ENCODE data around the gene RNF125. TPM values are rescaled to one million over a fixed set of nuclear protein-coding genes. Genes with fewer than 3 reads are reported as not detected.

RNF125 gene
- total and polyA plus RNA-seq, 12 donors: 0.92 to 7.7 (median 2.8) TPM

- no peak for TF ChIP-seq CTCF (IDR thresholded peaks at IDR 0.05)
- no peak overlapping the region for H3K4me3 ChIP-seq
- 72 to 74% methylated on average over 3 of the region's 3 CpGs for WGBS, 2 donors
- H3K4me1 ChIP-seq: peaks cover 0 to 12% (median 0%) of the 10 kb centered on the region in 9 donors
- peaks cover 0 to 52% (median 6%) of the 10 kb centered on the region in 9 donors for H3K36me3 ChIP-seq
- ATAC-seq (no peak), DNase-seq (no peak)
- intact Hi-C loops (cut with DNase I): no loop called here
- H3K27me3 ChIP-seq: no peaks in the 10 kb centered on the region
- H3K9me3 ChIP-seq: no peaks in the 10 kb centered on the region
- no peak overlapping the region for H3K27ac ChIP-seq
Observed at GRCh38 chr18:32111706-32112105, 93.1 kb downstream of the RNF125 start.

- peaks cover 0 to 12% (median 0%) of the 10 kb centered on the region in 9 donors for H3K4me1 ChIP-seq
- ATAC-seq: no peak
- DNase-seq: no peak
- no peak overlapping the region for H3K4me3 ChIP-seq
- no peak overlapping the region for H3K27ac ChIP-seq
- WGBS, 2 donors: 73 to 78% methylated on average over 4 of the region's 4 CpGs
- no peaks in the 10 kb centered on the region for H3K9me3 ChIP-seq
- intact Hi-C loops (cut with DNase I): no loop called here
- peaks cover 0 to 63% (median 6%) of the 10 kb centered on the region in 9 donors for H3K36me3 ChIP-seq
- no peak for TF ChIP-seq CTCF (IDR thresholded peaks at IDR 0.05)
- H3K27me3 ChIP-seq: no peaks in the 10 kb centered on the region
Observed at GRCh38 chr18:32112826-32113225, 94.2 kb downstream of the RNF125 start.

- WGBS, 2 donors: 93 to 98% methylated on average over 4 of the region's 4 CpGs
- Histone ChIP-seq H3K36me3 (peaks cover 0 to 79% (median 9%) of the 10 kb centered on the region in 9 donors), H3K27me3 (no peaks in the 10 kb centered on the region), H3K4me3 (no peak overlapping the region), H3K4me1 (peaks cover 0 to 11% (median 0%) of the 10 kb centered on the region in 9 donors), H3K9me3 (no peaks in the 10 kb centered on the region), H3K27ac (no peak overlapping the region)
- DNase-seq: no peak
- no peak for ATAC-seq
- TF ChIP-seq CTCF (IDR thresholded peaks at IDR 0.05): no peak
- intact Hi-C loops (cut with DNase I): no loop called here
Observed at GRCh38 chr18:32114293-32114942, 95.8 kb downstream of the RNF125 start.

GRCh38 chr18:32122039-32122438 is 103.4 kb downstream of the RNF125 start:
- TF ChIP-seq CTCF (IDR thresholded peaks at IDR 0.05): no peak
- Histone ChIP-seq H3K36me3 (peaks cover 0 to 92% (median 2%) of the 10 kb centered on the region in 9 donors), H3K9me3 (no peaks in the 10 kb centered on the region), H3K4me3 (no peak overlapping the region), H3K4me1 (no peaks in the 10 kb centered on the region), H3K27ac (no peak overlapping the region), H3K27me3 (no peaks in the 10 kb centered on the region)
- WGBS, 2 donors: 80 to 88% methylated on average over 5 of the region's 5 CpGs
- DNase-seq: no peak
- intact Hi-C loops (cut with DNase I): no loop called here
- no peak for ATAC-seq

Other genes with a start within 250 kb of the RNF125 start
- gene TRAPPC8, start 75.7 kb upstream of the RNF125 start, total RNA-seq: 10 to 100 TPM; 26.3 to 39.1 (median 32.1) TPM
- 10 to 100 TPM; 13.6 to 14.6 TPM for gene TRAPPC8, start 75.7 kb upstream of the RNF125 start, polyA plus RNA-seq
- gene RNF138, start 73.0 kb downstream of the RNF125 start, total RNA-seq: 10 to 100 TPM in 6 of 10 donors, 1 to 10 TPM in 4; 7.7 to 13.7 (median 10.9) TPM
- gene RNF138, start 73.0 kb downstream of the RNF125 start, polyA plus RNA-seq: 1 to 10 TPM; 5.4 to 6.6 TPM
- under 1 TPM in 1 of 10 donors, not detected in 9; 0.17 TPM for gene MEP1B, start 171.2 kb downstream of the RNF125 start, total RNA-seq
- not detected for gene MEP1B, start 171.2 kb downstream of the RNF125 start, polyA plus RNA-seq

Measured in heart right ventricle (tissue), 16 donors.